Measurements from ENCODE around the gene DLGAP4.
A peak's percentile ranks its signal among the peaks of the same experiment; 100 is the strongest.

Gene DLGAP4

GRCh38 chr20:36385503-36385902 lies 79.4 kb downstream of the DLGAP4 start:
- DNase-seq: no peak

GRCh38 chr20:36386236-36386635 lies 80.1 kb downstream of the DLGAP4 start:
- no peak for DNase-seq

DNA sequence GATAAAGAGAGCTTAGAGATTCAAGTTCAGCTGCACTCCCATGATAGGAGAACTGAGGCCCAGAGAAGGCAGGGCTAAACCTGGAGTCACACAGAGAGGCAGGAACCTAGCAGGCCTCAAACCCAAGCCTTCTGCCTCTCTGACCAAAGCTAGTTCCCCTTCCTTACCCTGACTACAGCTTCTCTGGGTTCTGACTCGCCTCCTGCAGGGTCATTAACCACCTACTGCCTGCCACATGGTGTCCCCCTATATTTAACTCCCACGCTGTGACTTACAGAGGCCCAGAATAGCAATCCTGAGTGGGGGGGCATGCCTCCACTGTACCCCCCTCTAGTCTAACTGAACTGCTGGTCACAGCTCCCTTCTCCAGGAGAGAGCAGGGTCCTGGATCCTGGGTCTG lies 84.1 kb downstream of the DLGAP4 start:
- no peak for DNase-seq

GRCh38 chr20:36390719-36391415 lies 84.7 kb downstream of the DLGAP4 start:
- no peak for DNase-seq

- DNase-seq: no peak
Measured at GRCh38 chr20:36391456-36391855, 85.3 kb downstream of the DLGAP4 start.

GRCh38 chr20:36391955-36392354 lies 85.8 kb downstream of the DLGAP4 start:
- no peak for DNase-seq

- DNase-seq: no peak
Measured at GRCh38 chr20:36392989-36393388, 86.8 kb downstream of the DLGAP4 start.

DNA sequence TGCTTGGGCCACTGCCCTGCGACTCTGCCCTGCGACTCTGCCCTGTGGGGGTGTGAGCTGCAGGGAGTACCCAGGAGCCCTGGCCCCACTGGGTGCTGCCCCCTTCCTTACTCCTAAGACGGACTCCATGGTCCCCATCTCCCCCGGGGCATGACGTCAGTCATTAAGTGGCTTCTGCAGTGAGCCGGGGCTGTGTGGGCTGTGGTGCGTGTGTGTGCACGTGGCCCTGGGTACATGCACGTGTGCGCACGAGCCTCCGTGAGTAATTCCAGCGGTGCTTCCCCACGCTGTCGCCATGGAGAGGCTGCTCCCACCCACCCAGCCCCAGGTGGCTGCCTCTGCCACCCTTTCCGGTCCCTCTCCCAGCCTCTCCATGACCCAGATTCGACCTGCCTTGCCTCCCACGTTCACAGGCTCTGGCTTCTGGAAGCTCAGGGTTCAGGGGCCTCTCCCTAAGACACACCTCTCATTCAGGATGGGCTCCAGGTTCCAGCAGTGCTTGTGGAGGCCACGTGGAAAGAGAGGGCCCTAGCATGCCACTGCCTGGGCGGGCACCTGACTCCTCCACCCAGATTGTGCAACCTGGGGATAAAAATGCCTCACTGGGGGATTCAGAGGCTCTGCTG lies 88.3 kb downstream of the DLGAP4 start:
- DNase-seq: no peak

DNA sequence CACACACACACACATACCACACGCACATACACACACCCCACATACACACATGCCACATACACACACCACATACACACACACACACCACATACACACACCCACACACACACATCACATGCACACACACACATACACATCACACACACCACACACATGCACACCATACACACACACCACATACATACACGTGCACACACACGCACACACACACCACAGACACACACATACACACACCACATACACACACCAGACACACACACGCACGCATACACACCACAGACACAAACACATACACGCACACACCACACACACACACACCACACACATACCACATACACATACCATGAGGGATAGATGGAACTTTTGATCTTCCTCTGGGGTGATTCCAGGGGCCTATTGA lies 90.2 kb downstream of the DLGAP4 start:
- DNase-seq: no peak

DNA sequence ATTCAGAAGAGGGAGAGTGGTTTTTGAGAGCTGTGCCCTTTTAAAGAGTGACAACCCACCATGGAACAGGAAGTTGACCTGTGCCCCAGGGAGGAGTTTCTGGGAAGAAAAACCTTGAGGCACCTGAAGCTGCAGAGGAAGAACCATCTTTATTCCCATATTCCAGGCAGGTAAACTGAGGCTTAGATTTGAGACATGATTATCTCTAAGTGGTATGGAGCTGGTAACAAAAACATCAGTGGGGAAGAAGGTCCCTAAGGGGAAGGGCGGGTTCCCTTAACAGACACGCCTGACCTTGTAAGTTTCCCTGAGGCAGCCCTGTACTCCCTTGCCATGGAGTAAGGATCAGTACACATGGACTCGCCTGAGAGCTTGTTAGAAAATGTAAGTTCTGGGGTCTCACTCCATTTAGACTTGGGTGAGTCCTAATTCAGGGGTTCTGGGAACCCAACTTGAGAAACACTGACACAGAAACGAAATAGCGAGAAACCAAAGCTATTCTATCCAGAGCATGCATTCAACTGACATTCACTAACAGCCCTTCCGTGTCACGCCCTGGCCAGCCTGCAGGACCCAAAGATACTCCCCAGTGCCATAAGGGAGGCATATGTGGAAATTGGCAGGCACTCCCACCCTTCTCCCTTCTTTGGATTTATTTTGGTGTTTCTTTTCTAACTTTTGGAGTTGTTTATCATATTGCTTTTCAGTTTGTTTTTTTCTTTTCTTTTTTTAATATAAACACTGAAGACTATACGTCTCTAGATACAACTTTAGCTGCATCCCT lies 90.9 kb downstream of the DLGAP4 start:
- no peak for DNase-seq

DNA sequence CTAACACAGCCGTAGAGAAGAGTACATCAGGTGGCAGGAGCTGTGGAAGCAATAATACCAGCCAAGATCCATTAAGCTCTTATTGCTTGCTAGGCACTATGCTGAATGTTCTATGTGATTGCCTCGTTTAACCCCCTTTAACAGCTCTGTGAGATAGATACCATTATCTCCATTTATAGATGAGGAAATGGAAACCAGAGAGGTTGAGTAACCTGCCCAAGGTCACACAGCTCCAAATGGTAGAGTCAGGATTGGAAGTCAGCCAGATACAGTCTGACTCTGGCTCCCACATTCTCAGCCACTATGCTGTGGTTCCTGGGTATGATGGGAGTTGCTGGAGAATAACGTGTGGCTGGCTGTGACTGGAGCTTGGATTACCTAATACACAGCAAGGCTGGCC lies 92.4 kb downstream of the DLGAP4 start:
- no peak for DNase-seq

- peak; percentile 48 for DNase-seq
Measured at GRCh38 chr20:36399147-36399968, 93.2 kb downstream of the DLGAP4 start.

DNA sequence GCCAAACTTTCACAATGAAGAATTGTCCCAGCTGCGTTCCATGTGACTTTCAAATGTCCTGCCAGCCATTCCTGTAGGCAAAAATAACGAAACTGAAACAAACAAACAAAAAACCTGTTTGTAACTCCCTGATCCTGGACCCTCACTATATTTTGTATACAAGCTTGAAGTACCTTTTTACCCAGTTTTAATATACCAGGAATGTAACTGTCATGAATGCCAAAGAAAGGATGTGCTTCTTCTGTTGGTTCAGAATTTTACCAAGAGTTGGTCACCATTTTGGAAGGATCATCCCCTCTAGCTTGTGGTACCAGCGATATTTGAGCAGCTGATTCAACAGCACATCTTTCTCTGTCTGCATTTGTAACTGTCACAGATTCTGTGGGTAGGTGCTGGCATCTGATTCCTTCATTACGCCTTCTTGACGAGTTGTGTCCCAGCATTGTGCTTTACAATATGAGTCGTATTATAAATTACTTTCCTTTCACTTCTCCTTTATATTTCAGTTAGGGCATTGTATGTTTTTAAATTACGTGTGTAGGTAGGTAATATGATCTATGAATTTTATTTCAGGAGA lies 93.9 kb downstream of the DLGAP4 start:
- DNase-seq: no peak

DNA sequence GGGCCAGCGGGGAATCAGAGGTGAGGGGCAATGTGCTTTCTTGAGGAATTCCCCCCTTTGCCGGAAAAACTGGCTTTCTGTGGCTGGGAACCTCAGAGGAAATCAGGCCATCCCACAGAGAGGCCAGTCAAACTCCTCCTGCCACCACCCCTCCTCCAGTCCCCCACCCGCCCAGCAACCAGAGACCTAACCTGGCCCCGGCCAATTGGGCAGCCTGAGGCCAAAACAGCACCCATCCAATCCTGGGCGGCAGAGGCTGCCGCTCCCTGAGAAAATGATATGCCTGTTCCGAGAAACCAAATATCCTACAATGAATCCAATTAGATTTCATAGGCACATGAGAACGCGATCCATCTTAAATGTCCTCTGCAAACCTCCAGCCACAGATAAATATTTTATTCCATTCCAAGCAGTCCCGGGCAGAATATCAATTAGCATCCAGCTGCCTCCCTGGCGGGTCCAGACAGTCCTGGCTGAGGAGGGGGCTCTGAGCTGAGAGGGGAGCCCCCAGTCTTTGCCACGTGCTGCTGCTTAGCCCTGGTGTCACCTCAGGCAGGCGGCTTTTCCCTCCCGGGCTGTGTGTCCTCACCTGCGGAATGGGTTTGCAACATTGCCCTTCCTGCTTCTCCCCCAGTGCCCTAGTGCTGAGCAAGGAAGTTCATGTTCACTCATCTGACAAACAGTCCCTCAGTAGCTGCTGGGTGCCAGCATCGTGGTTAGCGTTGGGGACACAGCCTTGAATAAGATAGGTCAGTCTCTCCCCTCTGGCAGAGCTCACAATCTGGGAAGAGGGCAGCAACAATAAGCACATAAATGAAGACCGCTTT lies 95.0 kb downstream of the DLGAP4 start:
- no peak for DNase-seq

DNA sequence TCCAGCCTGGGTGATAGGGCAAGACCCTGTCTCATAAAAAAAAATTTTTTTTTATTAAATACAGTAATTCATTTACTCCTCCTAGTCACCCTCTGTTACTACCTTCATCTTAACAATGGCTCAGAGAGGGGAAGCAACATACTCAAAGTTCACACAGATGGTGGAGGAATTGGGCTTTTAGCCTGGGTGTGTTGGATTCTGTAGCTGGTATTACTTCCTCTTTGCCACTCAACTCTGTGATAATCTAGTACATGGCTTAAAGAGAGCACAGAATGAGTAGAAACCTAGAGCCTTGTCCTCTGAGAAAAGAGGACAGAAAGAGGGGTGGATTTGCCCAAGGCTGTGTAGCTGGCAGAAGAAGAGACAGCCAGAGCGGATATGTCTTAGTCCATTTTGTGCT lies 96.6 kb downstream of the DLGAP4 start:
- DNase-seq: no peak

GRCh38 chr20:36404435-36404978 lies 98.4 kb downstream of the DLGAP4 start:
- DNase-seq: no peak

DNA sequence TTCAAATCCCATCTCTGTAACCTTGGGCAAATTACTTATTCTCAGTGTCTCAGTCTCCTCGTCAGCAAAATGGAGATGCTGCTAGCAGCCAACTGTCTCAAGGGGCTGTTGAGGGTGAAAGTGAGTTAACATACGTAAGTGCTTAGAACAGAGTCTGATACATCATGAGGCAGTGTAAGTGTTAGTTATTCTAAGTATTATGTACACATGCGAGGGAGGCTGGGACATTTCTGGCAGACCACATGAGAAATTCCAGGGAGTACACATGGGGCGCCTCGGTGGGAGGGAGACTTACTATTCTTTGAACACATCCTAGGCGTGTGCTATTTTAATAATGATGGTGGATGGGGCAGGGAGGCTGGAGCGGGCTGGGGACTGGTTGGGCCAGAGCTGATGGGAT lies 99.1 kb downstream of the DLGAP4 start:
- DNase-seq: no peak

- no peak for DNase-seq
Measured at GRCh38 chr20:36407199-36407733, 101.1 kb downstream of the DLGAP4 start.

DNA sequence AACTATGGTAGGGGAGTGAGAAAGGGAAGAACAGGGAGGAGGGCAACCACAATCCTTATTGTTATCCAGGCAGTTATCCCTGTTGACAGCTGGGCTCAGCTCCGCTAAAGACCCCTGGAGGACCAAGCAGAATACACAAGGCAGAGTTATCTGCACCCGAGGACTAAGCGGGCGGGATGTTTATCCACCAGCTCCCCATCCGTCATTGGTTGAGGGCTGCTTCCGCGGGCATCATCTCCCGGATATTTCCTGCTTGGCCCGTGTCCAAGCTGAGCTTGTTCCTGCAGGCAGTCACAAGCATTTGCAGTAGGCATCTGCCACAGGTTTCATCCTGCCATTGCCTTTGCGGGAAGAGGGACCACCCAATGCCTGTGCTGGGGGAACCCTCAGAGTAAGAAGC lies 102.1 kb downstream of the DLGAP4 start:
- no peak for DNase-seq

DNA sequence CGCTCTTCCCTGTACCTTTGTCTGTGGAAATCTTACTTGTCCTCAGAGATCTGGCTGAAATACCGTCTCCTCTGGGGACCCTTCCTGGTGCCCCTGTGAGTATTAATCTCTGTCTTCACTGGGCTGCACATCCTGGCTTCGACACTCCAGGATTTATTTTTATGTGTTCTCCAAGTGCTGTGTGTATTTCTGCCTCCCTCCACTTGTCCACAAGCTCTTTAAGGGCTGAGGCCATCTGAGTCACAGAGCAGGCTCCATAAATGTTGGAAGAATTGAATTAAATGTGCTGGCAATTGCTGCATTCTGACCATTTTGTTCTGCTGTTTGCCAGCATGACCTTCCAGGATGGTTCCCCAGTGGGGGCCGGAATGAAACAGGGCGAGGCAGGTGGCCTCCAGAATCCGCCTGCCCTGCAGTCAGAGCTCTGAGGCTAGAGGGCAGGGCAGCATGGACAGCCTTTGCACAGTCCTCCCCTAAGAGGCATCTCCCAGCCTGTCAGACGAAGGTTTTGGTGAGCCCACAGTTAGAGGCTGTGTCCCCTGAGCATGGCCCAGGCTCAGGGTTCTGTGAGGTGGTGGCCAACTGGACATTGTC lies 105.8 kb downstream of the DLGAP4 start:
- DNase-seq: no peak

DNA sequence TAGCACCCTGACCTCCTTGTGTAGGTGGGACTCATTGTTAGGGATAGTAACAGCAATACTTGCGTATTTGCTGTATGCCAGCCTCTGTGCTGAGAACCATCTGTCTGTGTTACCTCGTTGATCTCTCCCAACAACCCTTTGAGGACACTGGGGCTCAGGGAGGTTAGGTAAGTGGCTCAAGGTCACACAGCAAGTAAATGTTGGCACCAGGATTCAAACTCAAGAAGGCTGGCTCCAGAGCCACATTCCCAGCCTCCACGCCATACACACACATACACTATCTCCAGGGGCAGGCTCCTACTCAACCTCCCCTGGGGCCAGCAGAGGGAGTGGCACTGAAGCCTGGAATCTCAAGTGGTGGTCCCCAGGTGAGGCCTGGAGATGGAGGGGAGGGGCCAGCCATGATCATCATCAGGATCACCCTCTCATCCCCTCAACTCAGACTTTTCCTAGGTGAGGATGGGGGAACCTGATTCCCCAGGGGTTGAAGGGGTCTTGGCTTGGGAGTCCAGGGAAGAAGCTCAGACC lies 109.4 kb downstream of the DLGAP4 start:
- DNase-seq: no peak
